Stimulated activated CD8-positive, alpha-beta memory T cell treated with anti-CD3 and anti-CD28 coated beads, Interleukin-7, amount 100 ng/mL, for 4 hours (primary cell): Measurements from ENCODE around the gene NAT10.

Experiments used
- DNase-seq, 2 donors: peaks; one replicate each; pipeline ENCODE4 v3.0.0-alpha.2; 2020; ENCODE audit warnings: low read depth in 2 of 2

Gene NAT10

GRCh38 chr11:34188181-34188580 is 82.8 kb downstream of the NAT10 start:
- no peak for DNase-seq

- no peak for DNase-seq
Observed at GRCh38 chr11:34189191-34189590, 83.8 kb downstream of the NAT10 start.

- no peak for DNase-seq
Observed at GRCh38 chr11:34190192-34191139, 85.0 kb downstream of the NAT10 start.

- DNase-seq = no peak
Observed at GRCh38 chr11:34191578-34191977, 86.1 kb downstream of the NAT10 start.

- no peak for DNase-seq
Observed at GRCh38 chr11:34192481-34193401, 87.3 kb downstream of the NAT10 start.

- DNase-seq = no peak
Observed at GRCh38 chr11:34194576-34195335, 89.3 kb downstream of the NAT10 start.
